ENCODE data around the gene TRIM25.

Gene TRIM25

GRCh38 chr17:56926270-56926669 lies 12.4 kb upstream of the TRIM25 start:
- no peak for DNase-seq

GRCh38 chr17:56925088-56925487 lies 11.2 kb upstream of the TRIM25 start:
- DNase-seq = no peak

- DNase-seq = no peak
Measured at GRCh38 chr17:56919717-56920116, 5.9 kb upstream of the TRIM25 start.

GRCh38 chr17:56918916-56919315 lies 5.1 kb upstream of the TRIM25 start:
- no peak for DNase-seq

GRCh38 chr17:56917559-56918296 lies 3.9 kb upstream of the TRIM25 start:
- DNase-seq = no peak

GRCh38 chr17:56914581-56915273 lies 878 bp upstream of the TRIM25 start:
- DNase-seq = no peak

GRCh38 chr17:56913353-56913866 lies 439 bp downstream of the TRIM25 start:
- DNase-seq = no peak

GRCh38 chr17:56913000-56913311 lies 893 bp downstream of the TRIM25 start:
- no peak for DNase-seq

GRCh38 chr17:56912105-56912999 lies 1.5 kb downstream of the TRIM25 start:
- no peak for DNase-seq

GRCh38 chr17:56910509-56911235 lies 3.2 kb downstream of the TRIM25 start:
- DNase-seq = no peak

- DNase-seq = no peak
Measured at GRCh38 chr17:56909742-56910508, 3.9 kb downstream of the TRIM25 start.

- DNase-seq = no peak
Measured at GRCh38 chr17:56908001-56908542, 5.8 kb downstream of the TRIM25 start.

- DNase-seq = no peak
Measured at GRCh38 chr17:56903560-56903959, 10.3 kb downstream of the TRIM25 start.

- no peak for DNase-seq
Measured at GRCh38 chr17:56902348-56902747, 11.5 kb downstream of the TRIM25 start.

GRCh38 chr17:56899403-56899802 lies 14.4 kb downstream of the TRIM25 start:
- DNase-seq = no peak

- no peak for DNase-seq
Measured at GRCh38 chr17:56898874-56899273, 15.0 kb downstream of the TRIM25 start.

GRCh38 chr17:56897646-56898424 lies 16.0 kb downstream of the TRIM25 start:
- DNase-seq = no peak

- DNase-seq = no peak
Measured at GRCh38 chr17:56896968-56897359, 16.9 kb downstream of the TRIM25 start.

- DNase-seq = no peak
Measured at GRCh38 chr17:56896217-56896967, 17.5 kb downstream of the TRIM25 start.

- no peak for DNase-seq
Measured at GRCh38 chr17:56894859-56895455, 18.9 kb downstream of the TRIM25 start.

All from NCI-H2081 treated with DMSO at 0.1 percent for 48 hours (cell line).